WTC11 (cell line): ENCODE results near the gene KRTAP19-4. TPM values are rescaled to one million over a fixed set of nuclear protein-coding genes. Genes with fewer than 3 reads are reported as not detected.

Source experiments
- ATAC-seq: fragments of 200-7000 bp; cut with Tn5 transposase; 2 replicates; pipeline ENCODE4 v1.10.0; 2021; ENCODE audit warnings: mild to moderate bottlenecking, moderate library complexity
- Bru-seq: library from RNA; stranded (reverse); fragments of 400-500 nt; gene quantifications from one replicate; lab custom pipeline; 2021; lab: Mats Ljungman, UMichigan
- CTCF ChIA-PET: fragments of 300-600 bp; sonication (Branson Sonifier 250); formaldehyde crosslinking; loops from one replicate; lab custom pipeline; 2021; ENCODE audit warnings: antibody characterized with exemption; lab: Charles Lee
- POLR2A ChIA-PET: fragments of 350-600 bp; sonication (Branson Sonifier 250); formaldehyde crosslinking; loops from one replicate; lab custom pipeline; 2021; ENCODE audit warnings: antibody characterized with exemption; lab: Charles Lee
- DNase-seq: peaks from one replicate; pipeline ENCODE4 v3.0.0; 2021; ENCODE audit warnings: low spot score
- H3K27ac Mint-ChIP-seq: 2 replicates; pipeline ENCODE4 v1.8.0; 2021; ENCODE audit warnings: mixed read lengths
- H3K27me3 Mint-ChIP-seq: 2 replicates; pipeline ENCODE4 v1.8.0; 2021; ENCODE audit warnings: low read depth, mild to moderate bottlenecking, moderate library complexity, mixed read lengths
- H3K36me3 Mint-ChIP-seq: 2 replicates; pipeline ENCODE4 v1.8.0; 2021; ENCODE audit warnings: mixed read lengths
- H3K4me1 Mint-ChIP-seq: 2 replicates; pipeline ENCODE4 v1.8.0; 2022; ENCODE audit warnings: mixed read lengths
- H3K4me3 Mint-ChIP-seq: 2 replicates; pipeline ENCODE4 v1.8.0; 2021; ENCODE audit warnings: mild to moderate bottlenecking, moderate library complexity, mixed read lengths
- H3K9me3 Mint-ChIP-seq: 2 replicates; pipeline ENCODE4 v1.8.0; 2021; ENCODE audit warnings: mixed read lengths
- CREM ChIP-seq: sonication (generic); formaldehyde crosslinking; IDR thresholded peaks from 2 replicates; pipeline ENCODE4 v1.8.1; 2022; ENCODE audit warnings: mild to moderate bottlenecking, missing genetic modification reagents, moderate library complexity
- EMX1 ChIP-seq: fragments of 250-450 bp; sonication (Bioruptor Pico); IDR thresholded peaks from 2 replicates; pipeline ENCODE4 v1.8.0; 2021; ENCODE audit warnings: mild to moderate bottlenecking
- GRHL2 ChIP-seq: fragments of 250-450 bp; sonication (Bioruptor Pico); IDR thresholded peaks from 2 replicates; pipeline ENCODE4 v1.8.0; 2022; ENCODE audit warnings: mild to moderate bottlenecking, moderate library complexity; ENCODE audit not compliant: insufficient replicate concordance, severe bottlenecking
- KAT7 ChIP-seq: sonication (generic); formaldehyde crosslinking; IDR thresholded peaks from 2 replicates; pipeline ENCODE4 v1.8.1; 2023; ENCODE audit warnings: missing genetic modification reagents, mild to moderate bottlenecking, borderline replicate concordance
- NFATC4 ChIP-seq: fragments of 250-450 bp; sonication (Bioruptor Pico); IDR thresholded peaks from 2 replicates; pipeline ENCODE4 v1.9.0; 2021; ENCODE audit warnings: mild to moderate bottlenecking
- NR1H2 ChIP-seq: sonication (generic); formaldehyde crosslinking; IDR thresholded peaks from 2 replicates; pipeline ENCODE4 v1.9.0; 2021; ENCODE audit warnings: mild to moderate bottlenecking, moderate library complexity, missing genetic modification reagents
- NR2C2 ChIP-seq: sonication (generic); formaldehyde crosslinking; IDR thresholded peaks from 2 replicates; pipeline ENCODE4 v1.8.0; 2022; ENCODE audit warnings: mild to moderate bottlenecking, missing genetic modification reagents
- RORB ChIP-seq: fragments of 250-450 bp; sonication (Bioruptor Pico); IDR thresholded peaks from 2 replicates; pipeline ENCODE4 v1.9.0; 2021; ENCODE audit warnings: mild to moderate bottlenecking
- SMAD3 ChIP-seq: sonication (generic); formaldehyde crosslinking; IDR thresholded peaks from 2 replicates; pipeline ENCODE4 v1.8.0; 2022; ENCODE audit warnings: missing genetic modification reagents, mild to moderate bottlenecking, borderline replicate concordance
- ZNF138 ChIP-seq: sonication (generic); formaldehyde crosslinking; conservative IDR thresholded peaks from 2 replicates; pipeline ENCODE4 v1.8.1; 2022; ENCODE audit warnings: mild to moderate bottlenecking, moderate library complexity, missing genetic modification reagents
- ZNF219 ChIP-seq: sonication (generic); formaldehyde crosslinking; IDR thresholded peaks from 2 replicates; pipeline ENCODE4 v1.8.0; 2023; ENCODE audit warnings: missing genetic modification reagents, mild to moderate bottlenecking, borderline replicate concordance
- ZNF263 ChIP-seq: sonication (generic); formaldehyde crosslinking; IDR thresholded peaks from 2 replicates; pipeline ENCODE4 v1.8.1; 2022; ENCODE audit warnings: low read depth, mild to moderate bottlenecking, moderate library complexity, missing genetic modification reagents
- ZNF317 ChIP-seq: sonication (generic); formaldehyde crosslinking; IDR thresholded peaks from 2 replicates; pipeline ENCODE4 v1.8.1; 2023; ENCODE audit warnings: low read depth, mild to moderate bottlenecking, moderate library complexity, missing genetic modification reagents, borderline replicate concordance
- long read RNA-seq, 3 experiments: library from RNA in 1 of 3; library from capped mRNA in 1 of 3; library from polyadenylated mRNA in 1 of 3; unstranded in 2 of 3; stranded (forward) in 1 of 3; transcript quantifications; one replicate each; pipeline ENCODE4 v2.0.0, GENCODE V29; 2021
- total RNA-seq: library from RNA; stranded (reverse); gene quantifications from 3 replicates; pipeline ENCODE4 v1.2.3, GENCODE V29; 2021
- TF ChIP-seq, protein P1 (sequence below): sonication (generic); formaldehyde crosslinking; IDR thresholded peaks from 2 replicates; pipeline ENCODE4 v1.8.0; 2023; ENCODE audit warnings: missing genetic modification reagents
- TF ChIP-seq, protein P2 (sequence below): sonication (generic); formaldehyde crosslinking; IDR thresholded peaks from 2 replicates; pipeline ENCODE4 v1.8.1; 2022; ENCODE audit warnings: mild to moderate bottlenecking, moderate library complexity, missing genetic modification reagents
- TF ChIP-seq, protein P3 (sequence below): sonication (generic); formaldehyde crosslinking; IDR thresholded peaks from 2 replicates; pipeline ENCODE4 v1.8.0; 2022; ENCODE audit warnings: mild to moderate bottlenecking, missing genetic modification reagents
- TF ChIP-seq, protein P4 (sequence below): sonication (generic); formaldehyde crosslinking; IDR thresholded peaks from 2 replicates; pipeline ENCODE4 v1.8.0; 2022; ENCODE audit warnings: mild to moderate bottlenecking, missing genetic modification reagents
- TF ChIP-seq, protein P5 (sequence below): fragments of 200-600 bp; IDR thresholded peaks from 2 replicates; pipeline ENCODE4 v1.8.0; 2022; ENCODE audit warnings: antibody characterized with exemption
- TF ChIP-seq, protein P6 (sequence below): sonication (generic); formaldehyde crosslinking; IDR thresholded peaks from 2 replicates; pipeline ENCODE4 v1.8.1; 2023; ENCODE audit warnings: mild to moderate bottlenecking, missing genetic modification reagents, borderline replicate concordance

Gene KRTAP19-4, protein sequence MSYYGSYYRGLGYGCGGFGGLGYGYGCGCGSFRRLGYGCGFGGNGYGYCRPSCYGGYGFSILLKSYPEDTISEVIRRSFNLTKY
- total RNA-seq (not detected in 3 replicates), Bru-seq, nascent RNA (not detected)
- long read RNA-seq, experiment 1: 0 reads
- long read RNA-seq, experiment 2: 0 reads
- long read RNA-seq, experiment 3: 0 reads

DNA sequence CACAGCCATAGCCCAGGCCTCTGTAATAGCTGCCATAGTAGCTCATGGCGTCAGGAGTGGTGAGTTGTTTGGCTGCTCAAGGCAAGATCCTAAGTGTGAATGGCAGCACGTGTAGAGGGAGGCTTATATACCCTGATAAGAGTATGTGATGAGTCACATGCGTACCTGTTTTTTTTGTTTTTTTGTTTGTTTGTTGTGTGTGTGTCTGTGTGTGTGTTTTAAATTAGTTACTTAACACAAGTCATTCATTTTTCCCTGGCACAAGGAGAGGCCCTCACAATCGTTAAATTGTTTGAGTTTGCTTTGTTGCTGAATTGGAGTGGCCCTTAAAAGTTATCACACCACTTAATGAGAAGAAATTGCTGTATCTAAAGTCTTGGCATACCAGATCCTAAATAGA lies at the start of gene KRTAP19-4:
KRTAP19-4 (minus strand) TSS at position 101 of the 400 bp plus-strand sequence; CDS start at position 46, 55 bp downstream.
- Mint-ChIP-seq H3K4me1 (0 out of 2 replicates have a peak, but pooled peaks cover 3% of the 10 kb centered on the region), H3K9me3 (peaks cover 3% of the 10 kb centered on the region; the same call in 1 of the 2 replicates), H3K4me3 (no peak within 1 kb of the TSS), H3K36me3 (no peaks in the 10 kb centered on the region), H3K27ac (no peak within 1 kb of the TSS), H3K27me3 (no peaks in the 10 kb centered on the region)
- TF ChIP-seq ZNF219 (CRISPR knock-in tag) (no peak), GRHL2 (CRISPR knock-in tag) (no peak), SMAD3 (CRISPR knock-in tag) (no peak), NFATC4 (CRISPR knock-in tag) (no peak), EMX1 (CRISPR knock-in tag) (no peak)
- TF ChIP-seq, protein P1, sequence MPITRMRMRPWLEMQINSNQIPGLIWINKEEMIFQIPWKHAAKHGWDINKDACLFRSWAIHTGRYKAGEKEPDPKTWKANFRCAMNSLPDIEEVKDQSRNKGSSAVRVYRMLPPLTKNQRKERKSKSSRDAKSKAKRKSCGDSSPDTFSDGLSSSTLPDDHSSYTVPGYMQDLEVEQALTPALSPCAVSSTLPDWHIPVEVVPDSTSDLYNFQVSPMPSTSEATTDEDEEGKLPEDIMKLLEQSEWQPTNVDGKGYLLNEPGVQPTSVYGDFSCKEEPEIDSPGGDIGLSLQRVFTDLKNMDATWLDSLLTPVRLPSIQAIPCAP (CRISPR knock-in tag): no peak
- TF ChIP-seq, protein P2, sequence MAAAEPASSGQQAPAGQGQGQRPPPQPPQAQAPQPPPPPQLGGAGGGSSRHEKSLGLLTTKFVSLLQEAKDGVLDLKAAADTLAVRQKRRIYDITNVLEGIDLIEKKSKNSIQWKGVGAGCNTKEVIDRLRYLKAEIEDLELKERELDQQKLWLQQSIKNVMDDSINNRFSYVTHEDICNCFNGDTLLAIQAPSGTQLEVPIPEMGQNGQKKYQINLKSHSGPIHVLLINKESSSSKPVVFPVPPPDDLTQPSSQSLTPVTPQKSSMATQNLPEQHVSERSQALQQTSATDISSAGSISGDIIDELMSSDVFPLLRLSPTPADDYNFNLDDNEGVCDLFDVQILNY: no peak
- ATAC-seq: no peak
- CTCF ChIA-PET: interaction anchor here (1.1 kb wide), 1 partner anchor 10 kb away, joined by 5 read pairs; no protein-coding TSS in a partner anchor
- no peak for DNase-seq
- POLR2A ChIA-PET: no interaction called here

DNA sequence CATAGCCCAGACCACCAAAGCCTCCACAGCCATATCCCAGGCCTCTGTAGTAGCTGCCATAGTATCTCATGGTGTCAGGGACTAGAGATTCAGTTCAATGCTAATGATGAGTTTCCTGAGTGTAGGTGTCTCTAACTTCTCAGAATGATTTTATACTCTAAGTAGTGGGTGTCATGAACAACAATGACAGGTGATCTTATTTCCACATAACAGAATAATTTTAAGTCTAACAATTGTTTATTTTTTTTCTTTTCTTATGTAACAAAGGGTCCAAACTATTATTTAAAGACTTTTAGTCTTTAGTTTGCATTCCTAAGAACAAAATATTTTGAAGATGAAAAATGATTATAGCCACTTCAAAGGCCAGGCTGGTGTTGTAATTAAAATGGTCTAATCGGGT lies 44.8 kb upstream of the KRTAP19-4 start, which contains the start of gene KRTAP19-6:
KRTAP19-6 (minus strand) TSS at position 101 of the 400 bp plus-strand sequence; CDS start at position 70, 31 bp downstream.
- TF ChIP-seq, protein P3, sequence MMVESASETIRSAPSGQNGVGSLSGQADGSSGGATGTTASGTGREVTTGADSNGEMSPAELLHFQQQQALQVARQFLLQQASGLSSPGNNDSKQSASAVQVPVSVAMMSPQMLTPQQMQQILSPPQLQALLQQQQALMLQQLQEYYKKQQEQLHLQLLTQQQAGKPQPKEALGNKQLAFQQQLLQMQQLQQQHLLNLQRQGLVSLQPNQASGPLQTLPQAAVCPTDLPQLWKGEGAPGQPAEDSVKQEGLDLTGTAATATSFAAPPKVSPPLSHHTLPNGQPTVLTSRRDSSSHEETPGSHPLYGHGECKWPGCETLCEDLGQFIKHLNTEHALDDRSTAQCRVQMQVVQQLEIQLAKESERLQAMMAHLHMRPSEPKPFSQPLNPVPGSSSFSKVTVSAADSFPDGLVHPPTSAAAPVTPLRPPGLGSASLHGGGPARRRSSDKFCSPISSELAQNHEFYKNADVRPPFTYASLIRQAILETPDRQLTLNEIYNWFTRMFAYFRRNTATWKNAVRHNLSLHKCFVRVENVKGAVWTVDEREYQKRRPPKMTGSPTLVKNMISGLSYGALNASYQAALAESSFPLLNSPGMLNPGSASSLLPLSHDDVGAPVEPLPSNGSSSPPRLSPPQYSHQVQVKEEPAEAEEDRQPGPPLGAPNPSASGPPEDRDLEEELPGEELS (CRISPR knock-in tag): no peak
- TF ChIP-seq, protein P4, sequence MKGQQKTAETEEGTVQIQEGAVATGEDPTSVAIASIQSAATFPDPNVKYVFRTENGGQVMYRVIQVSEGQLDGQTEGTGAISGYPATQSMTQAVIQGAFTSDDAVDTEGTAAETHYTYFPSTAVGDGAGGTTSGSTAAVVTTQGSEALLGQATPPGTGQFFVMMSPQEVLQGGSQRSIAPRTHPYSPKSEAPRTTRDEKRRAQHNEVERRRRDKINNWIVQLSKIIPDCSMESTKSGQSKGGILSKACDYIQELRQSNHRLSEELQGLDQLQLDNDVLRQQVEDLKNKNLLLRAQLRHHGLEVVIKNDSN (CRISPR knock-in tag): no peak
- TF ChIP-seq RORB (CRISPR knock-in tag) (no peak), KAT7 (no peak), ZNF138 (CRISPR knock-in tag) (no peak), ZNF317 (CRISPR knock-in tag) (no peak), NR2C2 (no peak), ZNF263 (CRISPR knock-in tag) (no peak), CREM (CRISPR knock-in tag) (no peak), NR1H2 (CRISPR knock-in tag) (no peak)
- TF ChIP-seq, protein P5, sequence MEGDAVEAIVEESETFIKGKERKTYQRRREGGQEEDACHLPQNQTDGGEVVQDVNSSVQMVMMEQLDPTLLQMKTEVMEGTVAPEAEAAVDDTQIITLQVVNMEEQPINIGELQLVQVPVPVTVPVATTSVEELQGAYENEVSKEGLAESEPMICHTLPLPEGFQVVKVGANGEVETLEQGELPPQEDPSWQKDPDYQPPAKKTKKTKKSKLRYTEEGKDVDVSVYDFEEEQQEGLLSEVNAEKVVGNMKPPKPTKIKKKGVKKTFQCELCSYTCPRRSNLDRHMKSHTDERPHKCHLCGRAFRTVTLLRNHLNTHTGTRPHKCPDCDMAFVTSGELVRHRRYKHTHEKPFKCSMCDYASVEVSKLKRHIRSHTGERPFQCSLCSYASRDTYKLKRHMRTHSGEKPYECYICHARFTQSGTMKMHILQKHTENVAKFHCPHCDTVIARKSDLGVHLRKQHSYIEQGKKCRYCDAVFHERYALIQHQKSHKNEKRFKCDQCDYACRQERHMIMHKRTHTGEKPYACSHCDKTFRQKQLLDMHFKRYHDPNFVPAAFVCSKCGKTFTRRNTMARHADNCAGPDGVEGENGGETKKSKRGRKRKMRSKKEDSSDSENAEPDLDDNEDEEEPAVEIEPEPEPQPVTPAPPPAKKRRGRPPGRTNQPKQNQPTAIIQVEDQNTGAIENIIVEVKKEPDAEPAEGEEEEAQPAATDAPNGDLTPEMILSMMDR: no peak
- TF ChIP-seq, protein P6, sequence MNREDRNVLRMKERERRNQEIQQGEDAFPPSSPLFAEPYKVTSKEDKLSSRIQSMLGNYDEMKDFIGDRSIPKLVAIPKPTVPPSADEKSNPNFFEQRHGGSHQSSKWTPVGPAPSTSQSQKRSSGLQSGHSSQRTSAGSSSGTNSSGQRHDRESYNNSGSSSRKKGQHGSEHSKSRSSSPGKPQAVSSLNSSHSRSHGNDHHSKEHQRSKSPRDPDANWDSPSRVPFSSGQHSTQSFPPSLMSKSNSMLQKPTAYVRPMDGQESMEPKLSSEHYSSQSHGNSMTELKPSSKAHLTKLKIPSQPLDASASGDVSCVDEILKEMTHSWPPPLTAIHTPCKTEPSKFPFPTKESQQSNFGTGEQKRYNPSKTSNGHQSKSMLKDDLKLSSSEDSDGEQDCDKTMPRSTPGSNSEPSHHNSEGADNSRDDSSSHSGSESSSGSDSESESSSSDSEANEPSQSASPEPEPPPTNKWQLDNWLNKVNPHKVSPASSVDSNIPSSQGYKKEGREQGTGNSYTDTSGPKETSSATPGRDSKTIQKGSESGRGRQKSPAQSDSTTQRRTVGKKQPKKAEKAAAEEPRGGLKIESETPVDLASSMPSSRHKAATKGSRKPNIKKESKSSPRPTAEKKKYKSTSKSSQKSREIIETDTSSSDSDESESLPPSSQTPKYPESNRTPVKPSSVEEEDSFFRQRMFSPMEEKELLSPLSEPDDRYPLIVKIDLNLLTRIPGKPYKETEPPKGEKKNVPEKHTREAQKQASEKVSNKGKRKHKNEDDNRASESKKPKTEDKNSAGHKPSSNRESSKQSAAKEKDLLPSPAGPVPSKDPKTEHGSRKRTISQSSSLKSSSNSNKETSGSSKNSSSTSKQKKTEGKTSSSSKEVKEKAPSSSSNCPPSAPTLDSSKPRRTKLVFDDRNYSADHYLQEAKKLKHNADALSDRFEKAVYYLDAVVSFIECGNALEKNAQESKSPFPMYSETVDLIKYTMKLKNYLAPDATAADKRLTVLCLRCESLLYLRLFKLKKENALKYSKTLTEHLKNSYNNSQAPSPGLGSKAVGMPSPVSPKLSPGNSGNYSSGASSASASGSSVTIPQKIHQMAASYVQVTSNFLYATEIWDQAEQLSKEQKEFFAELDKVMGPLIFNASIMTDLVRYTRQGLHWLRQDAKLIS: no peak
- no peak for DNase-seq
- no peak within 1 kb of the TSS for H3K27ac Mint-ChIP-seq
- no peaks in the 10 kb centered on the region for H3K36me3 Mint-ChIP-seq
- peaks cover 6% of the 10 kb centered on the region for H3K9me3 Mint-ChIP-seq
- ChIA-PET CTCF (no interaction called here), POLR2A (no interaction called here)
- no peak for ATAC-seq
- H3K4me3 Mint-ChIP-seq: no peak within 1 kb of the TSS
- no peaks in the 10 kb centered on the region for H3K4me1 Mint-ChIP-seq
- no peaks in the 10 kb centered on the region for H3K27me3 Mint-ChIP-seq
